Activated T-cell treated with anti-CD3 and anti-CD28 coated beads, Interleukin-2, amount 50 U/mL, for 4 hours (primary cell): ENCODE measurements around the gene RANBP17. TPM values are rescaled to one million over a fixed set of nuclear protein-coding genes. Genes with fewer than 3 reads are reported as not detected.
"Not testable (repeated sequence)": the region's sequence is repeated elsewhere in the genome, so short reads cannot be mapped to it uniquely, and the experiment has no call there.

ENCODE experiments used
- ATAC-seq, 2 donors: fragments of 200-7000 bp; cut with Tn5 transposase; one replicate each; pipeline ENCODE4 v1.10.0; 2021
- DNase-seq: peaks from one replicate; pipeline ENCODE4 v3.0.0-alpha.2; 2020
- H3K27me3 Mint-ChIP-seq: one replicate; pipeline ENCODE4 v1.8.0; 2021; ENCODE audit warnings: low read depth, mixed read lengths
- H3K36me3 Mint-ChIP-seq: one replicate; pipeline ENCODE4 v1.8.0; 2022; ENCODE audit warnings: mixed read lengths; ENCODE audit not compliant: insufficient read depth
- H3K4me1 Mint-ChIP-seq: one replicate; pipeline ENCODE4 v1.8.0; 2021; ENCODE audit warnings: low read depth, mixed read lengths
- H3K4me3 Mint-ChIP-seq: one replicate; pipeline ENCODE4 v1.8.0; 2021; ENCODE audit warnings: mild to moderate bottlenecking, moderate library complexity, mixed read lengths
- H3K9me3 Mint-ChIP-seq: one replicate; pipeline ENCODE4 v1.8.0; 2021; ENCODE audit warnings: mixed read lengths
- total RNA-seq, 3 donors: library from RNA; stranded (reverse); gene quantifications; one replicate each; pipeline ENCODE4 v1.2.1, GENCODE V29; 2021

RANBP17 gene
- total RNA-seq, 3 donors from 2014 or later: 0.34 TPM; not detected in 2

DNA sequence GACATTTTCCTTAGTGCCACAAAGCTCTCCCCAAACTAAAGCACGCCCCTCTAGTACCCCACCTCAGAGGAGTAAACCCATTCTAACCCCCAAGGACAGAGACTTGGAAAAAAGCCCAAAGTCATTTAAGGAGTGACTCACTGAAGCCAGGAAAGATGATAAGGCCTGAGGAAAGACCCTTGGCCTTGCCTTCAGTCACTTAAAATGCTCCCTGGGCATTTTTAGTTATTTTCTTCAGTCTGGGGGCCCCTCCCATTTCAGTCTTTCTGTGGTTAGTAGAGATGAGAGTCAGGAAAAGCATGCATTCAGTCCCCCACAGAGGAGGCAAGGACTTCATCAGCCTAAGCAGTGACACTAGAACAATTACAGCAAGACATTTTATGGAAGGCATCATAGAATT is 433.5 kb downstream of the RANBP17 start:
- ATAC-seq (no peak), DNase-seq (no peak)
- Mint-ChIP-seq H3K4me3 (no peak overlapping the region), H3K36me3 (no peaks in the 10 kb centered on the region), H3K27me3 (peaks cover 6% of the 10 kb centered on the region), H3K9me3 (no peaks in the 10 kb centered on the region), H3K4me1 (no peaks in the 10 kb centered on the region)

DNA sequence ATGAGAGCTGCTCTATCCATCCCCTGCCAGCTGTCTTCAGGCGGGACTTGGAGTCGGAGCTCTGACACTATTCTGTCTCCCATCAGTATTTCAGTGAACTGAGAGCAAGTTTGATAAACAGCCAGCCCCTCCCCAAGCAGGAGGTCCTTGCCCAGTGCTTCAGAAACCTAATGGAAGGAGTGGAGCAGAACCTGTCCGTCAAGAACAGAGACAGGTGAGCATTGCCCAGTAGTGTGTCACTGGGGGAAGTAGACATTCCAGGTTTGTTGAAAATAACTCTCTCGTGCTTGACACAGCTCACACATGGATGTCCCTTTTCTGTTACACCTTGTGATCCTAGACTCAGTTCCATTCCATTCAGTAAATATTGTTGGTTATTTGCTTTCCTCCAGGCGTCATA is 434.0 kb downstream of the RANBP17 start:
- ATAC-seq (no peak), DNase-seq (no peak)
- Mint-ChIP-seq H3K9me3 (no peaks in the 10 kb centered on the region), H3K4me3 (no peak overlapping the region), H3K4me1 (no peaks in the 10 kb centered on the region), H3K36me3 (no peaks in the 10 kb centered on the region), H3K27me3 (peaks cover 6% of the 10 kb centered on the region)

DNA sequence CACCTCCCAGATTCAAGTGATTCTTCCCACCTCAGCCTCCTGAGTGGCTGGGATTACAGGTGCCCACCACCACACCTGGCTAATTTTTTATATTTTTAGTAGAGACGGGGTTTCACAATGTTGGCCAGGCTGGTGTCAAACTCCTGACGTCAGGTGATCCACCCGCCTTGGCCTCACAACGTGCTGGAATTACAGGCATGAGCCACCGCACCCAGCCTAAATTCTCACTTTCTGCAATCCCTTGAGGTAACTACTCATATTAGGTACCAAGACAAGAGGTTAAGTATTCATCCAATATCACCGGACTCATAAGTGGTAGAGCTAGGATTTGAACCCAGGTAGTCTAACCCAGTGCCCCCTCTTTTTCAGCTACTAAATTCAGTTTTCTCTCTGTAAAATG is 436.1 kb downstream of the RANBP17 start:
- not testable (repeated sequence) for DNase-seq, H3K4me3 Mint-ChIP-seq, H3K9me3 Mint-ChIP-seq, H3K4me1 Mint-ChIP-seq, ATAC-seq, H3K36me3 Mint-ChIP-seq
- peaks cover 18% of the 10 kb centered on the region for H3K27me3 Mint-ChIP-seq

DNA sequence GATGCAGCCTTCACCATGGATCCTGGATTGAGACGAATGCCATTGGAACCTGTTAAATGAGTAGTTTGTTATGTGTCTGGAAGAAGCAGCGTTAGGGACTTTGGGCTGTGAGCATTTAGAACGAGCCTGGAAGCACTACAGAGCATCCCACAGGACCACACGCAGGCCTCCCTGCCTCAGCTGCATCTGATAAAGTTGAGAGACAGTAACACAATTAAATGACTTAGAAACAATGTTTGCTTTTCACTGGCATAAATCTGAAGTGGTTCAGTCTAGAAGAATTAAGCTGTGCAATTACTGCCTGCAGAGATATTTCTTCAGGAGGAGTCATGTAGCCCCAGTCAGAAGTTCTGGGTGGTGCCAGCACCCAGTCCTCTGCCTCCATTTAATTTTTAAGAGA is 437.4 kb downstream of the RANBP17 start:
- DNase-seq (no peak), ATAC-seq (no peak)
- no peaks in the 10 kb centered on the region for H3K4me1 Mint-ChIP-seq
- H3K27me3 Mint-ChIP-seq: peaks cover 29% of the 10 kb centered on the region
- no peaks in the 10 kb centered on the region for H3K36me3 Mint-ChIP-seq
- H3K4me3 Mint-ChIP-seq: no peak overlapping the region
- H3K9me3 Mint-ChIP-seq: no peaks in the 10 kb centered on the region

DNA sequence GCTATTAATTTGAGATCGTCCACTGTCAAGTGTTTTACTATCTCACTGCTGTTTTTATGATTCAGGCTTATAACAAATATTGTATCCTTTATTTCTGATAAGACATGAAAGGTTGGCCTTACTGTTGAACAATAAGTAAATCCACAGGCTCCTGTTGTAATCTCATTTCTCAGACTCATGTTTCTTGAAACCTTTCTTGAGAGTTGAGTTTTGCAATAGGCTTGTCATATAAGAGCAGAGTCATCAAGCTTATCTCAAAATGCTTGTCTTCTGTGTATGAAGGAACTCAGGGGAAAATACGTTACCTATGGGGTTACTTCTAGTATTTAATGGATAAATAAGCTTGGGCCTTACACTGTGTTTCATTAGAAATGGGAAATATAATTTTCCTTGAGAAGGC is 438.0 kb downstream of the RANBP17 start:
- ATAC-seq (no peak), DNase-seq (no peak)
- no peaks in the 10 kb centered on the region for H3K9me3 Mint-ChIP-seq
- H3K4me3 Mint-ChIP-seq: no peak overlapping the region
- H3K36me3 Mint-ChIP-seq: no peaks in the 10 kb centered on the region
- H3K27me3 Mint-ChIP-seq: peaks cover 34% of the 10 kb centered on the region
- H3K4me1 Mint-ChIP-seq: no peaks in the 10 kb centered on the region

DNA sequence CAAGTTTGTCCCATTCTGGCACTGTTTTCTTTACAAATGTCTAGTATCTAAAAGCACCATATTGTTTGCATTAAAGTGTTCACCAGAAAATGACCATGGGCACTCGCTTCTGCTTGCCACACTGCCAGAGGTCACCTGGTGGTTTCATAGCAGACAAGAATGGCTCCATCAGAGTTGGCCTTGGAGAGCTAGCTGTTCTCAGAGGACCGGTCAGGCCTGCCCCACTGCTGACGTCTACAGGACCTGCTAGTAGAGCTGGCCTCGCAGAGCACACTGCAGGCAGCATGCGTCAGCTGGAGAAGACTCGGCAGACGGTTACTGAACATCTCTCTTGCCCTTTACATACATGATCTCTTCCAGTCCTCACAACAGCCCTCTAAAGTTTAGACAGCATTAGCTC is 438.5 kb downstream of the RANBP17 start:
- no peak for ATAC-seq
- no peak overlapping the region for H3K4me3 Mint-ChIP-seq
- no peaks in the 10 kb centered on the region for H3K4me1 Mint-ChIP-seq
- H3K36me3 Mint-ChIP-seq: no peaks in the 10 kb centered on the region
- H3K27me3 Mint-ChIP-seq: peaks cover 37% of the 10 kb centered on the region
- DNase-seq: no peak
- no peaks in the 10 kb centered on the region for H3K9me3 Mint-ChIP-seq

DNA sequence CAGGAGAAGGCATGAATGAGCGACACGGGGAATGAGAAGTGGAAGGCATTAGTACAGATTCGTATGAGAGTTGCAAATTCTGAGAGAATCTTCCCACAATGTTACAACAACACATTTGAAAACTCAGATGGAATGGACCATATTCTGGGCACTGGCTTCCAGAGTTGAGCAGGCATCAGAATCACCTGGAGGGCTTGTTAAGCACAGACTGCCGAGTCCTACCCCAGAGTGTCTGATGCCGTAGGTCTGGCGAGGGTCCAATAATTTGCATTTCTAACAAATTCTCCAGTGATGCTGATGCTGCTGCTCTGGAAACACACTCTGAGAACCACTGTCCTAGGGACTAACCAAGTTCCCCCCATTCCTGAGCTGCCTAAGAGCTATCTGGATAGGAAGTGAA is 444.3 kb downstream of the RANBP17 start:
- H3K27me3 Mint-ChIP-seq: peaks cover 71% of the 10 kb centered on the region

DNA sequence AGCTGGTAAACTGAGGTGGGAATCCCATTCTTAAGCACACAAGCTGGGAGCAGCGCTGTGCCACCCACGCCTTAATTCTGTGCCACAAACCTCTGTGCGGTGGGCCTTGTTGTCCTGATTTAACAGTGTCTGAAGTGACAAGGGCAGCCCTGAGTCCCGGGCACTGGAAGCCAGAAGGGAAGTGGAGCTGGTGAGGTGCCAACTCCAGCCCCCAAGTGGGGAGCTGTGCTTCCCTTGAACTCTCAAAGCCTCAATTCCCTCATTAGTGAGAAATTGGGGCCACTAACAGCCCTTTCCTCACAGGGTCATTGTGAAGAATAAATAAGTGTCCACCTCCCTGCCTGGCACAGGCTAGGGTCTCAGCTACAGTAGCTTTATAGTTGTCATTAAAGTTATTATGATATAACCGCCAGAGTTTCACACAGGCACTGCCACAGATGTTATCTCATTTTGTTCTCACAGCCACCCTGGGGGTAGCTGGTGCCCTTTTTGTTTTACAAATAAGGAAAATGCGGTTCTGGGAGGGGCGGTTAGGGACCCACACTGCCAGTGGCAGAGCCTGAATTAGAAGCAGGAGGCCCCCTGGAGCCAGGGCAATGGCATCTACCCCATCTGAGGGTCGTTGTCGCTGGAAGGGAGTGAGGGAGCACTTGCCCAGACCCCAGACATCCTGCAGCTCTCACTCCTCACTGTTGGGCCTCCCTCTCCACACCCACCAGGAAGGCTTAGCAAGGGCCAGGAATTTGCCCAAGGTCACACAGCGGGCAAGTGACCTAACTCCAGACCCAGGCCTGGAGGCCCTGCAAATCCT is 445.2 kb downstream of the RANBP17 start:
- peaks cover 68% of the 10 kb centered on the region for H3K27me3 Mint-ChIP-seq
- H3K36me3 Mint-ChIP-seq: no peaks in the 10 kb centered on the region
- ATAC-seq (no peak), DNase-seq (no peak)
- no peak overlapping the region for H3K4me3 Mint-ChIP-seq
- peaks cover 13% of the 10 kb centered on the region for H3K4me1 Mint-ChIP-seq
- H3K9me3 Mint-ChIP-seq: no peaks in the 10 kb centered on the region

More for the DNA sequence above, 444.3 kb downstream of the RANBP17 start:
- Mint-ChIP-seq H3K9me3 (no peaks in the 10 kb centered on the region), H3K4me1 (peaks cover 13% of the 10 kb centered on the region), H3K36me3 (no peaks in the 10 kb centered on the region), H3K4me3 (no peak overlapping the region)
- no peak for DNase-seq
- ATAC-seq: no peak

DNA sequence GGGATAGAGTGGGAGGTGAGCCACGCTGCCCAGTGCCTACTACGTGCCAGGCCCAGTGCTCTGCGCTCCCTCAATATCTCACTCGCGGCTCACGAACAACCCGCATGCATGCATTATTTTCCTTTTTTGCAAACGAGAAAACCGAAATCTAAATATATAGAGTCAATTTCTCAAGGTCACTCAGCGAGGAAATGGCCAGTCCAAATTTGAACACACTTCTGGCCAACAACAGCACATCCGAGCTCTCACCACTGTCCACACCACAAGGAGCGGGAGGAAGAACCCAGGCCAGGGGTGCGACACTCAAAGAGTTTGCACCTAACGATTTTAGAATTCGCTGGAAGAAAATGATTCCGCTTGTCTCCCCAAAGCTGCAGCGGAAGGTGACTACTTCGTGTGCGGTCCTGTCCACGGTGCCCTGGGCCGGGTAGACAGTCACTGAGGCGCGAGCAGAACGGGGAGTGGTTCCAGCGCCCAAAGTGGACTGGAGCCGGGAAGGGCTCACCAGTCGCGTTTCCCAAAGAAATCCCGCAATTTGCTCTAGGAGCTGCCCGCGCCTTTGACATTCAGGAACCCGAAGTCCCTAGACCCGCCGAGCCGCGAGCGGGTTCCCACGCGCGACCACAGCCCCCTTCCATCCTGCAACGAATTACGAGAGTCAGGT is 446.1 kb downstream of the RANBP17 start:
- Mint-ChIP-seq H3K9me3 (no peaks in the 10 kb centered on the region), H3K4me3 (no peak overlapping the region), H3K36me3 (no peaks in the 10 kb centered on the region), H3K27me3 (peaks cover 68% of the 10 kb centered on the region), H3K4me1 (peaks cover 19% of the 10 kb centered on the region)
- DNase-seq: no peak
- no peak for ATAC-seq

DNA sequence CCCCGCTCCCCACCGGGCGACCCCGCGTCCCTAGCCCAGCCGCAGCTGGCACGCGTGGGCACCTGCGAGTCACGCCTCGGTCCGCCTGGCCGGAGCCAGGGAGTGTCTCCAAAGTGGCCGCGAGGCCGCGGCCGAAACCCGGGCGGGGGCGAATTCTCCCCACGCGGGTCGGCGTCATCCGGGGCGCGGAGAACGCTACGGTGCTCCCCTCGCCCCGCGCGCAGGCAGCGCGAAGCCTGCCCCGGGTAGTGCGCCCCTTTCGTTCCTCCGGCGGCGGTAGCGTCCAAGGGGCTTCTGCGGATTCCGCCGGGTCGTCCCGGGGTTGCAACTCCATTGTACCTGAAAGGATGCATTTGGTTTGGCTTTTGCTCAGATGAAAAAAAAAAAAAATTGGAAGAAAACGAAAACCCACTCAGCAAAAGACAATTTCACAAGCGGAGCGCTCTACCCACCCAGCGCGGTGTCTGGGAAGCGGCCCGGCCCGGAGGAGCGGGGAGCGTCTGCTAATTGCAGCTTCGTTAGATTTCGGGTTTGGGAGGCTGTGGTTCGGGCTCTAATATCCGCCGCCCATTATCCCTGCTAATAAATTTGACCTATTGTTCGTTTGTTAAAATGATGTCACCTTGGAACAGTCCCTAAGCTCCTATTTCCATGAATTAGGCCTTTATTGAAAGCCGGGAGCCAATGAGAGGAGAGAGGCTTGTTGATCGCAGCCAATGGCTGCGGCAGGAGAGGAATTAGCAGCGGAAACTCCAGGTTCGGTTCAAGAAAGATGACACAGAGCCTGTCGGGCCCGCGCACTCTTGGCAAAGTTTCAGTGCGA is 446.8 kb downstream of the RANBP17 start, which contains the start of gene TLX3:
Gene TLX3, plus strand, starts transcription at position 796 of the 823 bp plus-strand sequence. CDS start 118 bp downstream, outside the sequence.
- H3K36me3 Mint-ChIP-seq: no peaks in the 10 kb centered on the region
- H3K4me1 Mint-ChIP-seq: peaks cover 24% of the 10 kb centered on the region
- no peaks in the 10 kb centered on the region for H3K9me3 Mint-ChIP-seq
- ATAC-seq: no peak
- peaks cover 69% of the 10 kb centered on the region for H3K27me3 Mint-ChIP-seq
- H3K4me3 Mint-ChIP-seq: no peak within 1 kb of the TSS
- DNase-seq: no peak

DNA sequence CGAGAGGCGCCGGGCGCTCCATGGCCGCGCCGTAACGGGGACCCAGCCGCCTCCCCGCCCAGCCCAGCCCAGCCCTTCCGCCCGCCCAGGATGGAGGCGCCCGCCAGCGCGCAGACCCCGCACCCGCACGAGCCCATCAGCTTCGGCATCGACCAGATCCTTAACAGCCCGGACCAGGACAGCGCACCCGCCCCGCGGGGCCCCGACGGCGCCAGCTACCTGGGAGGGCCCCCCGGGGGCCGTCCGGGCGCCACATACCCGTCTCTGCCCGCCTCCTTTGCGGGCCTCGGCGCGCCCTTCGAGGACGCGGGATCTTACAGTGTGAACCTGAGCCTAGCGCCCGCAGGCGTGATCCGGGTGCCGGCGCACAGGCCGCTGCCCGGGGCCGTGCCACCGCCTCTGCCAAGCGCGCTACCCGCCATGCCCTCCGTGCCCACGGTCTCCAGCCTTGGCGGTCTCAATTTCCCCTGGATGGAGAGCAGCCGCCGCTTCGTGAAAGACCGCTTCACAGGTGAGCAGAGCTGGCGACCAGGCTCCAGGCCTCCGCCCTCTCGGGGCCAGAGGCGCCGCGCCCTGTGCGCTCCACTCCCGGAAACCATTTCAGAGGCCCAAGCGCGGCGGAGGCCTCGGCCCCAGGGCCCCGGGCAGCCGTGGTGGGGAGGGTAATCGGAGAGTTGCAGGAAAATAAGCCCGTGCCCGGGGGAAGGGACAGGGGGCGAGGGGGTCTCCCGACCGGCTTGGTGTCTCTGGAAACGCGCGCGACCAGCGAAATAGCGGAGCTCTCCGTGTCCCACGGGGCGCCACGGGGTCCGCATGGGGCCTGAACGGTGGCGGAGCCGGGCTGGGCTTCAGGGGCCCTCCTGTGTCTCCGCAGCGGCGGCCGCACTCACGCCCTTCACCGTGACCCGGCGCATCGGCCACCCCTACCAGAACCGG is 447.7 kb downstream of the RANBP17 start:
- DNase-seq (no peak), ATAC-seq (no peak)
- H3K36me3 Mint-ChIP-seq: no peaks in the 10 kb centered on the region
- H3K4me3 Mint-ChIP-seq: no peak overlapping the region
- H3K4me1 Mint-ChIP-seq: peaks cover 26% of the 10 kb centered on the region
- no peaks in the 10 kb centered on the region for H3K9me3 Mint-ChIP-seq
- H3K27me3 Mint-ChIP-seq: peaks cover 67% of the 10 kb centered on the region

DNA sequence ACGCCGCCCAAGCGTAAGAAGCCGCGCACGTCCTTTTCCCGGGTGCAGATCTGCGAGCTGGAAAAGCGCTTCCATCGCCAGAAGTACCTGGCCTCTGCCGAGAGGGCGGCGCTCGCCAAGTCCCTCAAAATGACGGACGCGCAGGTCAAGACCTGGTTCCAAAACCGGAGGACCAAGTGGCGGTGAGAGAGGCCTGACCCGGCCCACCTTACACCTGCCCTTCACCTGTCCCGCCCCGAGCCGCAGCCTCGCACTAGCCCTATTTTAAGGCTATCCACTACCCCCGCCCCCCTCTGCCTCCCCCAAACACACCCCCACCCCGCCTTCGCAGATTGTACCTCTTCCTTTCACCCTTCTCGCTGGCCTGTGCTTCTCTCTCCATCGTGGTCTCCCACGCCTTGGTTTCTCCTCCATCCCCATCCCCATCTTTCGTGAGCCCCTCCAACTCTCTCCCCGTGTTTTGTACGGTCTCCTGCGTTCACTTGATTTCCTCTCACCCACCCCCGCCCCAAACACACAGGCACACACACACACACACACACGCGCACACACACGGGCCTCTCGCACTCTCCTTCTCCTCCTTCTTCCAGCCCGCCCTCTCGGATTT is 448.5 kb downstream of the RANBP17 start:
- H3K4me3 Mint-ChIP-seq: no peak overlapping the region

DNA sequence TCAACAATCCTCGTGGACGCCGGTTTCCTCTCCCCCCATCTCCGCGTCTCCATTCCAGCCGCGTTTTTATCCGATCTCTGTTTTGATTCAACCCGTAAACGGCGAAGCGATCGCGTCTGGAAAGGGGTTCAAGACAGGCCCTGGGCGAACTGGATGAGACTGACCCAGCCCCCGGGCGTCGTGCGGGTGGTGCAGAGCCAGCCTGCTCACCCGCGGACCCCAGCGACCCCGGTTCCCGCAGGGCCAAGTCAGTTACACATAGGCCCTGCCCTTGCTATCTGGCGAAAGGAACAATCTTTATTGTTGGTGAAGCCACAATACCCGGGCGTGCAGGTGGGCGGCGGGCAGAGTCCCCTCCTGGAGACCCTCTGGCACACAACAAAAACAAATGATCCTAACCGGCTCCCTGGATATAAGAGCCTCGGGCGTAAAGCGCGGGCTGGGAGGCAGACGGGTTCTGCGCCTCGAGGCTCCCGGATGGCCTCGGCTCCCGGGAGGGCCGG is 449.1 kb downstream of the RANBP17 start:
- H3K9me3 Mint-ChIP-seq: no peaks in the 10 kb centered on the region
- H3K4me1 Mint-ChIP-seq: peaks cover 26% of the 10 kb centered on the region
- peaks cover 68% of the 10 kb centered on the region for H3K27me3 Mint-ChIP-seq
- ATAC-seq (no peak), DNase-seq (no peak)
- H3K4me3 Mint-ChIP-seq: no peak overlapping the region
- no peaks in the 10 kb centered on the region for H3K36me3 Mint-ChIP-seq

More for the DNA sequence above, 448.5 kb downstream of the RANBP17 start:
- no peak for ATAC-seq
- DNase-seq: no peak
- Mint-ChIP-seq H3K4me1 (peaks cover 26% of the 10 kb centered on the region), H3K27me3 (peaks cover 69% of the 10 kb centered on the region), H3K36me3 (no peaks in the 10 kb centered on the region), H3K9me3 (no peaks in the 10 kb centered on the region)
